ENCODE results near the gene SCAMP3. TPM values are rescaled to one million over a fixed set of nuclear protein-coding genes. Genes with fewer than 3 reads are reported as not detected.

The SCAMP3 gene
- polyA plus RNA-seq, 1 donor from 2014 or later: 34.6 TPM

GRCh38 chr1:155278689-155279160, 16.6 kb upstream of the SCAMP3 start:
- TF ChIP-seq EP300 (conservative IDR thresholded peaks at IDR 0.05; ENCODE audit: poor library complexity, severe bottlenecking) (peak; percentile 4), RAD21 (conservative IDR thresholded peaks at IDR 0.05) (peak; percentile 4), POLR2AphosphoS5 (IDR thresholded peaks at IDR 0.05) (no peak), MXI1 (conservative IDR thresholded peaks at IDR 0.05; ENCODE audit: poor library complexity, severe bottlenecking) (peak; percentile 4), CTCF (IDR thresholded peaks at IDR 0.05; ENCODE audit: poor library complexity, severe bottlenecking) (peak; percentile 16), TAF1 (IDR thresholded peaks at IDR 0.05; ENCODE audit: low read depth) (no peak), EZH2 (IDR thresholded peaks at IDR 0.05; ENCODE audit: borderline replicate concordance, insufficient read depth, low read length, poor library complexity, severe bottlenecking) (no peak), SMC3 (conservative IDR thresholded peaks at IDR 0.05; ENCODE audit: poor library complexity) (peak; percentile 31)
- Histone ChIP-seq H3K27me3 (ENCODE audit: insufficient read depth, low read depth, low read length) (no peaks in the 10 kb centered on the region), H3K36me3 (ENCODE audit: insufficient read depth, low read length) (no peaks in the 10 kb centered on the region), H4K20me1 (ENCODE audit: insufficient read depth) (no peaks in the 10 kb centered on the region), H3K9me2 (ENCODE audit: insufficient read depth, low read length) (no peaks in the 10 kb centered on the region), H3K9ac (ENCODE audit: low read length) (peak overlapping the region; percentile 97), H3K4me3 (ENCODE audit: low read length) (peak overlapping the region; percentile 96), H3K27ac (ENCODE audit: low read length) (peak overlapping the region; percentile 100), H3K9me3 (ENCODE audit: low read length) (no peaks in the 10 kb centered on the region), H3K4me2 (ENCODE audit: low read length) (peak overlapping the region; percentile 98), H2AFZ (ENCODE audit: low read depth, low read length) (peak overlapping the region; percentile 86), H3F3A (ENCODE audit: insufficient read depth, low read length, poor library complexity, severe bottlenecking) (peaks cover 10% of the 10 kb centered on the region), H3K79me2 (replicated peaks; ENCODE audit: insufficient read depth, low read length) (no peaks in the 10 kb centered on the region)

- peak overlapping the region; percentile 96 for H3K4me3 ChIP-seq (ENCODE audit: low read length)
- H3K27me3 ChIP-seq (ENCODE audit: insufficient read depth, low read depth, low read length): no peaks in the 10 kb centered on the region
- no peaks in the 10 kb centered on the region for H3K9me3 ChIP-seq (ENCODE audit: low read length)
- no peaks in the 10 kb centered on the region for H4K20me1 ChIP-seq (ENCODE audit: insufficient read depth)
- H2AFZ ChIP-seq (ENCODE audit: low read depth, low read length): peak overlapping the region; percentile 86
- peaks cover 10% of the 10 kb centered on the region for H3F3A ChIP-seq (ENCODE audit: insufficient read depth, low read length, poor library complexity, severe bottlenecking)
- TF ChIP-seq SMC3 (conservative IDR thresholded peaks at IDR 0.05; ENCODE audit: poor library complexity) (peak; percentile 72), REST (IDR thresholded peaks at IDR 0.05; ENCODE audit: borderline replicate concordance) (peak; percentile 71), RAD21 (conservative IDR thresholded peaks at IDR 0.05) (peak; percentile 77), POLR2AphosphoS5 (IDR thresholded peaks at IDR 0.05) (peak; percentile 81), EZH2 (IDR thresholded peaks at IDR 0.05; ENCODE audit: borderline replicate concordance, insufficient read depth, low read length, poor library complexity, severe bottlenecking) (no peak), CTCF (IDR thresholded peaks at IDR 0.05; ENCODE audit: poor library complexity, severe bottlenecking) (peak; percentile 84), MXI1 (conservative IDR thresholded peaks at IDR 0.05; ENCODE audit: poor library complexity, severe bottlenecking) (peak; percentile 30), EP300 (conservative IDR thresholded peaks at IDR 0.05; ENCODE audit: poor library complexity, severe bottlenecking) (peak; percentile 67), TAF1 (IDR thresholded peaks at IDR 0.05; ENCODE audit: low read depth) (peak; percentile 89)
- H3K36me3 ChIP-seq (ENCODE audit: insufficient read depth, low read length): no peaks in the 10 kb centered on the region
- no peaks in the 10 kb centered on the region for H3K79me2 ChIP-seq (replicated peaks; ENCODE audit: insufficient read depth, low read length)
- peak overlapping the region; percentile 97 for H3K9ac ChIP-seq (ENCODE audit: low read length)
- H3K27ac ChIP-seq (ENCODE audit: low read length): peak overlapping the region; percentile 100
- peak overlapping the region; percentile 98 for H3K4me2 ChIP-seq (ENCODE audit: low read length)
- no peaks in the 10 kb centered on the region for H3K9me2 ChIP-seq (ENCODE audit: insufficient read depth, low read length)
Measured at GRCh38 chr1:155277902-155278688, 15.9 kb upstream of the SCAMP3 start.
